Dedifferentiated amniotic fluid mesenchymal stem cell (primary cell): ENCODE measurements around the gene PORCN.
A peak's percentile ranks its signal among the peaks of the same experiment; 100 is the strongest.

ENCODE experiments used
- DNase-seq: peaks from one replicate; pipeline ENCODE4 v3.0.0-alpha.2; 2016; ENCODE audit errors: extremely low spot score

PORCN gene

GRCh38 chrX:48476919-48477318, 31.9 kb upstream of the PORCN start:
- DNase-seq = no peak

GRCh38 chrX:48477960-48478755, 30.6 kb upstream of the PORCN start:
- no peak for DNase-seq

- no peak for DNase-seq
Observed at GRCh38 chrX:48478806-48479205, 30.0 kb upstream of the PORCN start.

GRCh38 chrX:48480142-48480541, 28.6 kb upstream of the PORCN start:
- DNase-seq = no peak

- no peak for DNase-seq
Observed at GRCh38 chrX:48480583-48480982, 28.2 kb upstream of the PORCN start.

GRCh38 chrX:48482526-48482925, 26.3 kb upstream of the PORCN start:
- no peak for DNase-seq

GRCh38 chrX:48487362-48487798, 21.4 kb upstream of the PORCN start:
- DNase-seq = peak; percentile 91

GRCh38 chrX:48488034-48488433, 20.8 kb upstream of the PORCN start:
- no peak for DNase-seq

- no peak for DNase-seq
Observed at GRCh38 chrX:48489296-48489695, 19.5 kb upstream of the PORCN start.

- DNase-seq = no peak
Observed at GRCh38 chrX:48489892-48490291, 18.9 kb upstream of the PORCN start.

- DNase-seq = no peak
Observed at GRCh38 chrX:48490661-48491060, 18.1 kb upstream of the PORCN start.

GRCh38 chrX:48491809-48492208, 17.0 kb upstream of the PORCN start:
- no peak for DNase-seq

GRCh38 chrX:48492293-48492910, 16.4 kb upstream of the PORCN start:
- DNase-seq = no peak

GRCh38 chrX:48493890-48494364, 14.9 kb upstream of the PORCN start:
- DNase-seq = no peak

GRCh38 chrX:48496660-48497059, 12.1 kb upstream of the PORCN start:
- no peak for DNase-seq

- DNase-seq = no peak
Observed at GRCh38 chrX:48497871-48498270, 10.9 kb upstream of the PORCN start.

- DNase-seq = peak; percentile 27
Observed at GRCh38 chrX:48498374-48498809, 10.4 kb upstream of the PORCN start.

- no peak for DNase-seq
Observed at GRCh38 chrX:48504261-48504660, 4.5 kb upstream of the PORCN start.

- DNase-seq = no peak
Observed at GRCh38 chrX:48505481-48505880, 3.3 kb upstream of the PORCN start.

GRCh38 chrX:48507246-48507645, 1.5 kb upstream of the PORCN start:
- no peak for DNase-seq

GRCh38 chrX:48509245-48509590, 426 bp downstream of the PORCN start:
- no peak for DNase-seq

- DNase-seq = no peak
Observed at GRCh38 chrX:48509619-48510018, 827 bp downstream of the PORCN start.

GRCh38 chrX:48511560-48511959, 2.8 kb downstream of the PORCN start:
- DNase-seq = no peak
